ENCODE data around the gene TTC1.

The TTC1 gene

DNA sequence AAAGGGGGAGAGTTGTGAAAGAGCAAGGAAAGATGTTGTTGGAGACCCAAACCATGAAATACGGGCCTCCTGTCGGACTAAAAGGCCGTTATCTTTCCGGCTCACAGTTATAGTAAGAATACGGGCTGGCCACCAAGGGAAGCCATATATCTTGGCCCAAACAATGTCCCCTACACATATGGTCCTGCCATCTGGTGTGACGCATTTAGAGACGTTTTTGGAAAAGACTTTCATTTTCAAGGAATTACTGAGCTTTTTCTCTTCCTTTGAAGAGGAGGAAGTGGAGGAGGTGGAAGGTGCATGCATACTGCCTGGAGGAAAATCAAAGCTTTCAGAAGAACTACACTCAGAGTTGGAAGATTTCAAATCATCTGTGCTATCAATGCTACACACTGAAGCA is 83.6 kb downstream of the TTC1 start:
- H3K9ac ChIP-seq (ENCODE audit: low read depth, low read length, poor library complexity): no peak overlapping the region
- no peak overlapping the region for H3K14ac ChIP-seq (ENCODE audit: low read length)
- no peaks in the 10 kb centered on the region for H3K4me1 ChIP-seq (ENCODE audit: control insufficient read depth in 2 of 2, insufficient read depth in 1 of 2, low read depth in 1 of 2, low read length in 2 of 2)
- DNase-seq (ENCODE audit: low spot score): no peak
- no peak overlapping the region for H3K4me3 ChIP-seq (ENCODE audit: low read length in 2 of 2)
- H4K91ac ChIP-seq (ENCODE audit: low read depth, low read length, poor library complexity): no peak overlapping the region
- no peak overlapping the region for H3K18ac ChIP-seq (ENCODE audit: low read length)
- no peak overlapping the region for H2BK15ac ChIP-seq (ENCODE audit: low read length)
- H3K4me2 ChIP-seq (ENCODE audit: insufficient read depth, low read length, poor library complexity, severe bottlenecking): no peak overlapping the region
- no peaks in the 10 kb centered on the region for H3K9me3 ChIP-seq (replicated peaks in 1 of 2; ENCODE audit: control insufficient read depth in 2 of 2, insufficient read depth in 1 of 2, low read depth in 1 of 2, low read length in 2 of 2)
- no peak overlapping the region for H3K27ac ChIP-seq (replicated peaks; ENCODE audit: low read length)
- H3K27me3 ChIP-seq (ENCODE audit: control insufficient read depth in 3 of 3, insufficient read depth in 3 of 3, low read depth in 1 of 3, low read length in 3 of 3): no peaks in the 10 kb centered on the region
- H3K4ac ChIP-seq (ENCODE audit: low read length): no peak overlapping the region
- no peaks in the 10 kb centered on the region for H3K79me1 ChIP-seq (ENCODE audit: low read depth, low read length)
- no peak overlapping the region for H4K8ac ChIP-seq (ENCODE audit: low read depth, low read length)
- H2BK120ac ChIP-seq (ENCODE audit: low read depth, low read length): no peak overlapping the region
- no peak overlapping the region for H2AFZ ChIP-seq (ENCODE audit: low read length)
- no CpG with 5 or more reads among the region's 7 CpGs for WGBS, 2 donors (ENCODE audit: extremely low coverage in 2 of 2, insufficient read length in 2 of 2, insufficient replicate concordance in 1 of 2)
- no peak overlapping the region for H2BK12ac ChIP-seq (ENCODE audit: low read length)
- no peak overlapping the region for H2BK5ac ChIP-seq (ENCODE audit: low read length)
- H3K36me3 ChIP-seq (replicated peaks in 1 of 2; ENCODE audit: control insufficient read depth in 2 of 2, insufficient read depth in 2 of 2, low read length in 2 of 2): peaks cover 8 to 61% of the 10 kb centered on the region in 2 donors
- no peak overlapping the region for H2AK5ac ChIP-seq (ENCODE audit: low read depth, low read length)
- no peak overlapping the region for H3K23ac ChIP-seq (ENCODE audit: low read depth, low read length, poor library complexity)

GRCh38 chr5:160092960-160093707 is 84.2 kb downstream of the TTC1 start:
- Histone ChIP-seq H3K23ac (ENCODE audit: low read depth, low read length, poor library complexity) (no peak overlapping the region), H3K27ac (replicated peaks; ENCODE audit: low read length) (no peak overlapping the region)

DNA sequence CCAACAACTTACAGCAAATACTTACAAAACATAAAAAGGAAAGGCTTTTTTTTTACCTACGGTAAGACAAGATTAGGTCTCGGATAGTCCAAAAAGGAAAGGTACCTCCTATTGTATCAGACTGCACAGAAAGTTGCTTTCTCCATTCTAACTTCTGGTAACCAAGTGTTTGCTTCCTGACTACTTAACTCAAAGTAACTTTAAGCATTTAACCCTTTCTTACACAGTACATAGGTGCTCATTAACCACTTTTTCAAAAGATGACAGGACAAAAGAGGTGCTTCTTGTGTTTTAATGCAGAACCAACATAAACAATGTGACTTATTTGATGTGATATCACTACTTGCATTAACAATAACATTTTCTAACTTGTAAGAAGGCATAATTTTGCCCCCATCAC is 87.2 kb downstream of the TTC1 start:
- H2BK15ac ChIP-seq (ENCODE audit: low read length): no peak overlapping the region
- H3K27me3 ChIP-seq (ENCODE audit: control insufficient read depth in 3 of 3, insufficient read depth in 3 of 3, low read depth in 1 of 3, low read length in 3 of 3): no peaks in the 10 kb centered on the region
- no peak overlapping the region for H3K4me2 ChIP-seq (ENCODE audit: insufficient read depth, low read length, poor library complexity, severe bottlenecking)
- H3K9ac ChIP-seq (ENCODE audit: low read depth, low read length, poor library complexity): no peak overlapping the region
- no peaks in the 10 kb centered on the region for H3K4me1 ChIP-seq (ENCODE audit: control insufficient read depth in 2 of 2, insufficient read depth in 1 of 2, low read depth in 1 of 2, low read length in 2 of 2)
- no CpG with 5 or more reads among the region's 2 CpGs for WGBS, 2 donors (ENCODE audit: extremely low coverage in 2 of 2, insufficient read length in 2 of 2, insufficient replicate concordance in 1 of 2)
- no peak overlapping the region for H2BK120ac ChIP-seq (ENCODE audit: low read depth, low read length)
- H3K9me3 ChIP-seq (replicated peaks in 1 of 2; ENCODE audit: control insufficient read depth in 2 of 2, insufficient read depth in 1 of 2, low read depth in 1 of 2, low read length in 2 of 2): no peaks in the 10 kb centered on the region
- H3K14ac ChIP-seq (ENCODE audit: low read length): no peak overlapping the region
- peaks cover 2% of the 10 kb centered on the region for H3K79me1 ChIP-seq (ENCODE audit: low read depth, low read length)
- H3K4me3 ChIP-seq (ENCODE audit: low read length in 2 of 2): no peak overlapping the region
- H3K36me3 ChIP-seq (replicated peaks in 1 of 2; ENCODE audit: control insufficient read depth in 2 of 2, insufficient read depth in 2 of 2, low read length in 2 of 2): peaks cover 8 to 72% of the 10 kb centered on the region in 2 donors
- no peak overlapping the region for H3K27ac ChIP-seq (replicated peaks; ENCODE audit: low read length)
- H4K8ac ChIP-seq (ENCODE audit: low read depth, low read length): no peak overlapping the region
- H2BK12ac ChIP-seq (ENCODE audit: low read length): no peak overlapping the region
- no peak for DNase-seq (ENCODE audit: low spot score)
- H2BK5ac ChIP-seq (ENCODE audit: low read length): no peak overlapping the region
- H2AFZ ChIP-seq (ENCODE audit: low read length): no peak overlapping the region
- no peak overlapping the region for H3K4ac ChIP-seq (ENCODE audit: low read length)
- H2AK5ac ChIP-seq (ENCODE audit: low read depth, low read length): no peak overlapping the region
- no peak overlapping the region for H3K18ac ChIP-seq (ENCODE audit: low read length)
- no peak overlapping the region for H3K23ac ChIP-seq (ENCODE audit: low read depth, low read length, poor library complexity)
- H4K91ac ChIP-seq (ENCODE audit: low read depth, low read length, poor library complexity): no peak overlapping the region

More at GRCh38 chr5:160092960-160093707, 84.2 kb downstream of the TTC1 start:
- no peaks in the 10 kb centered on the region for H3K9me3 ChIP-seq (replicated peaks in 1 of 2; ENCODE audit: control insufficient read depth in 2 of 2, insufficient read depth in 1 of 2, low read depth in 1 of 2, low read length in 2 of 2)
- no peak overlapping the region for H4K91ac ChIP-seq (ENCODE audit: low read depth, low read length, poor library complexity)
- H3K27me3 ChIP-seq (ENCODE audit: control insufficient read depth in 3 of 3, insufficient read depth in 3 of 3, low read depth in 1 of 3, low read length in 3 of 3): no peaks in the 10 kb centered on the region
- no peak overlapping the region for H2BK12ac ChIP-seq (ENCODE audit: low read length)
- no peak overlapping the region for H2BK120ac ChIP-seq (ENCODE audit: low read depth, low read length)
- no CpG with 5 or more reads among the region's 11 CpGs for WGBS, 2 donors (ENCODE audit: extremely low coverage in 2 of 2, insufficient read length in 2 of 2, insufficient replicate concordance in 1 of 2)
- H3K36me3 ChIP-seq (replicated peaks in 1 of 2; ENCODE audit: control insufficient read depth in 2 of 2, insufficient read depth in 2 of 2, low read length in 2 of 2): peaks cover 8 to 65% of the 10 kb centered on the region in 2 donors
- no peak overlapping the region for H3K4me2 ChIP-seq (ENCODE audit: insufficient read depth, low read length, poor library complexity, severe bottlenecking)
- no peak overlapping the region for H3K4me3 ChIP-seq (ENCODE audit: low read length in 2 of 2)
- H2BK15ac ChIP-seq (ENCODE audit: low read length): no peak overlapping the region
- no peak overlapping the region for H3K4ac ChIP-seq (ENCODE audit: low read length)
- H3K9ac ChIP-seq (ENCODE audit: low read depth, low read length, poor library complexity): no peak overlapping the region
- H4K8ac ChIP-seq (ENCODE audit: low read depth, low read length): no peak overlapping the region
- DNase-seq (ENCODE audit: low spot score): no peak
- H3K14ac ChIP-seq (ENCODE audit: low read length): no peak overlapping the region
- H2BK5ac ChIP-seq (ENCODE audit: low read length): no peak overlapping the region
- H3K4me1 ChIP-seq (ENCODE audit: control insufficient read depth in 2 of 2, insufficient read depth in 1 of 2, low read depth in 1 of 2, low read length in 2 of 2): no peaks in the 10 kb centered on the region
- H2AFZ ChIP-seq (ENCODE audit: low read length): no peak overlapping the region
- no peaks in the 10 kb centered on the region for H3K79me1 ChIP-seq (ENCODE audit: low read depth, low read length)
- no peak overlapping the region for H2AK5ac ChIP-seq (ENCODE audit: low read depth, low read length)
- H3K18ac ChIP-seq (ENCODE audit: low read length): no peak overlapping the region

GRCh38 chr5:160097991-160098390 is 89.1 kb downstream of the TTC1 start:
- Histone ChIP-seq H3K4me2 (ENCODE audit: insufficient read depth, low read length, poor library complexity, severe bottlenecking) (no peak overlapping the region), H3K9ac (ENCODE audit: low read depth, low read length, poor library complexity) (no peak overlapping the region), H3K4me1 (ENCODE audit: control insufficient read depth in 2 of 2, insufficient read depth in 1 of 2, low read depth in 1 of 2, low read length in 2 of 2) (no peaks in the 10 kb centered on the region), H4K8ac (ENCODE audit: low read depth, low read length) (no peak overlapping the region), H3K27me3 (ENCODE audit: control insufficient read depth in 3 of 3, insufficient read depth in 3 of 3, low read depth in 1 of 3, low read length in 3 of 3) (no peaks in the 10 kb centered on the region), H3K4me3 (ENCODE audit: low read length in 2 of 2) (no peak overlapping the region), H3K18ac (ENCODE audit: low read length) (no peak overlapping the region), H3K14ac (ENCODE audit: low read length) (no peak overlapping the region), H3K79me1 (ENCODE audit: low read depth, low read length) (peaks cover 2% of the 10 kb centered on the region), H3K27ac (replicated peaks; ENCODE audit: low read length) (no peak overlapping the region), H3K9me3 (replicated peaks in 1 of 2; ENCODE audit: control insufficient read depth in 2 of 2, insufficient read depth in 1 of 2, low read depth in 1 of 2, low read length in 2 of 2) (no peaks in the 10 kb centered on the region), H2AK5ac (ENCODE audit: low read depth, low read length) (no peak overlapping the region), H2BK120ac (ENCODE audit: low read depth, low read length) (no peak overlapping the region), H3K4ac (ENCODE audit: low read length) (no peak overlapping the region), H3K23ac (ENCODE audit: low read depth, low read length, poor library complexity) (no peak overlapping the region), H2BK5ac (ENCODE audit: low read length) (no peak overlapping the region), H3K36me3 (replicated peaks in 1 of 2; ENCODE audit: control insufficient read depth in 2 of 2, insufficient read depth in 2 of 2, low read length in 2 of 2) (peaks cover 3 to 68% of the 10 kb centered on the region in 2 donors), H2BK12ac (ENCODE audit: low read length) (no peak overlapping the region), H4K91ac (ENCODE audit: low read depth, low read length, poor library complexity) (no peak overlapping the region), H2AFZ (ENCODE audit: low read length) (no peak overlapping the region), H2BK15ac (ENCODE audit: low read length) (no peak overlapping the region)
- no CpG with 5 or more reads among the region's 4 CpGs for WGBS, 2 donors (ENCODE audit: extremely low coverage in 2 of 2, insufficient read length in 2 of 2, insufficient replicate concordance in 1 of 2)
- no peak for DNase-seq (ENCODE audit: low spot score)

Data from neuronal stem cell (in vitro differentiated cells).